Activated CD8-positive, alpha-beta memory T cell treated with anti-CD3 and anti-CD28 coated beads for 36 hours (primary cell): ENCODE results near the gene NKPD1. TPM values are rescaled to one million over a fixed set of nuclear protein-coding genes. Genes with fewer than 3 reads are reported as not detected.

Experiments
- CTCF ChIA-PET: fragments of 350-600 bp; sonication (Branson Sonifier 250); formaldehyde crosslinking; loops from one replicate; lab custom pipeline; 2021; ENCODE audit warnings: antibody characterized with exemption; lab: Charles Lee
- POLR2A ChIA-PET: fragments of 350-600 bp; sonication (Branson Sonifier 250); formaldehyde crosslinking; loops from one replicate; lab custom pipeline; 2021; ENCODE audit warnings: antibody characterized with exemption; lab: Charles Lee
- total RNA-seq, 2 experiments: library from RNA; stranded (reverse); gene quantifications; one replicate each; pipeline ENCODE4 v1.2.3, GENCODE V29; 2021

The NKPD1 gene
- total RNA-seq = under 1 TPM; 0.06 TPM

DNA sequence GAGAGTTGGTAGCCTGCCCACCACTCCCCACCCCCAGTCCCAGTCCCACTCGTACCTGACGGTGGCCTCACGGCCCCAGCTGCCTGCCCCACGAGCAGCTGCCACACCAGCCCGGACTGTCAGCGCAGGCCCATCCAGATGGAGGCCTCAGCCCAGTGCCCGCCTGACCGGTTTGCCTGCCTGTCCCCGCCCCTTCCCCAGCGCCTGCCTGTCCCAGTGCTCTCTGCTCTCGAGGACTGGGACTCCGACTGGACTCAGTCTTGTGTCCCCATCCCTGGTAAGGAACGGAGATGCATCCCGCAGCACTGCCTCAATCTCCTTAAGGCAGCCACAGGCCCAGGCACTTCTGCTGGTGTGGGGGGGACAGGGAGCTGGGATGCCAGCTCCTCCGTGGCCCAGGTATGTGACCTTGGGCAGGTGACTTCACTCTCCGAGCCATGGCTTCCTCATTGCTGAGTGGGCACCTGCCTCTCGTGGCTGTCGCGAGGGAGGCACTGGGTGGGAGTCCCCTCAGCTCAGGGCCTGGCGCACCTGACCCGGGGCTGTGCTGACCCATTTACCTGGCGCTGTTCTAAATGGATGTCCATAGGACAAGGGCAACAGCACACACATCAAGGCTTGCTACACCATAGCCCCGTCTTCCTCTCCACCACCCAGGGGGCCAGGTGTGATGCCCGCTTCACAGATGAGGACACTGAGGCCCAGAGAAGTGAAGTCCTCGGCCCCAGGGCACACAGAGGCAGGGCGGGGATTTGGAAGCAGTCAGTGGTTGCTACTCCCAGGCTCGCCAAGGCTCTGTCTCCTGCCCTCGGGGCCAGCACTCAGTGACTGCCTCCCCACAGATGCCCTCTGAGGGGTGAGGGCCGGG is at the start of gene NKPD1:
Gene NKPD1 (minus strand): TSS at position 113 of the 868 bp plus-strand sequence. CDS start 832 bp downstream, outside the sequence.
- POLR2A ChIA-PET = no interaction called here
- CTCF ChIA-PET = no interaction called here

- ChIA-PET POLR2A (no interaction called here), CTCF (interaction anchor here (0.6 kb wide), 1 partner anchor 1596 kb away, joined by 5 read pairs; no protein-coding TSS in a partner anchor)
Observed at GRCh38 chr19:45206328-45206727, 45.5 kb upstream of the NKPD1 start.

GRCh38 chr19:45205810-45206209 is 45.0 kb upstream of the NKPD1 start:
- CTCF ChIA-PET = no interaction called here
- POLR2A ChIA-PET = no interaction called here

GRCh38 chr19:45202637-45203036 is 41.9 kb upstream of the NKPD1 start:
- ChIA-PET CTCF (interaction anchor here (0.6 to 0.7 kb wide), 2 partner anchors 8 to 272 kb away, joined by 4 read pairs; no protein-coding TSS in a partner anchor), POLR2A (interaction anchor here (0.8 kb wide), 1 partner anchor 129 kb away, joined by 6 read pairs; no protein-coding TSS in a partner anchor)

DNA sequence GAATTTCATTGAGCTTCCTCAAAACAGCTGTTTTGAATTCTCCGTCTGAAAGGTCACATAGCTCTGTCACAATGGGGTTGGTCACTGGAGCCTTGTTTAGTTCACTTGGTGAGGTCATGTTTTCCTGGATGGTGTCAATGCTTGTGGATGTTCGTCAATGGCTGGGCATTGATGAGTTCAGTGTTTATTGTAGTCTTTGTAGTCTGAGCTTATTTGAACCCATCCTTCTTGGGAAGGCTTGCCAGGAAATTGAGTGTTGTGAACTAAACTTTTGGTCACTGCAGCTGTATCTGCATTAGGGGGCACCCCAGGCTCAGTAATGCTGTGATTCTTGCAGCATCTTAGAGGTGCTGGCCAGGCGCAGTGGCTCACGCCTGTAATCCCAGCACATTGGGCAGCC is 39.8 kb upstream of the NKPD1 start:
- CTCF ChIA-PET = no interaction called here
- POLR2A ChIA-PET = no interaction called here

- CTCF ChIA-PET = no interaction called here
- POLR2A ChIA-PET = no interaction called here
Observed at GRCh38 chr19:45195764-45196163, 35.0 kb upstream of the NKPD1 start.

- POLR2A ChIA-PET = no interaction called here
Observed at GRCh38 chr19:45191375-45191774, 30.6 kb upstream of the NKPD1 start.

GRCh38 chr19:45189971-45190370 is 29.2 kb upstream of the NKPD1 start:
- ChIA-PET CTCF (no interaction called here), POLR2A (no interaction called here)

More at GRCh38 chr19:45191375-45191774, 30.6 kb upstream of the NKPD1 start:
- CTCF ChIA-PET = no interaction called here

- POLR2A ChIA-PET = interaction anchor here (0.6 kb wide), 1 partner anchor 10 kb away, joined by 3 read pairs; the partner anchor contains the start of gene TRAPPC6A
Observed at GRCh38 chr19:45187421-45188100, 26.8 kb upstream of the NKPD1 start.

GRCh38 chr19:45186509-45187334 is 25.9 kb upstream of the NKPD1 start:
- POLR2A ChIA-PET = no interaction called here
- CTCF ChIA-PET = interaction anchor here (0.6 to 2.1 kb wide), 6 partner anchors 8 to 1738 kb away, joined by 3 to 6 read pairs (median 4); partner anchors contain the start of gene BLOC1S3

More at GRCh38 chr19:45187421-45188100, 26.8 kb upstream of the NKPD1 start:
- CTCF ChIA-PET = interaction anchor here (0.6 to 2.1 kb wide), 5 partner anchors 9 to 127 kb away, joined by 3 to 6 read pairs (median 3); partner anchors contain the start of gene BLOC1S3

- POLR2A ChIA-PET = no interaction called here
- CTCF ChIA-PET = interaction anchor here (1.2 to 1.5 kb wide), 2 partner anchors 59 to 155 kb away, joined by 3 to 4 read pairs; no protein-coding TSS in a partner anchor
Observed at GRCh38 chr19:45184115-45184514, 23.3 kb upstream of the NKPD1 start.

DNA sequence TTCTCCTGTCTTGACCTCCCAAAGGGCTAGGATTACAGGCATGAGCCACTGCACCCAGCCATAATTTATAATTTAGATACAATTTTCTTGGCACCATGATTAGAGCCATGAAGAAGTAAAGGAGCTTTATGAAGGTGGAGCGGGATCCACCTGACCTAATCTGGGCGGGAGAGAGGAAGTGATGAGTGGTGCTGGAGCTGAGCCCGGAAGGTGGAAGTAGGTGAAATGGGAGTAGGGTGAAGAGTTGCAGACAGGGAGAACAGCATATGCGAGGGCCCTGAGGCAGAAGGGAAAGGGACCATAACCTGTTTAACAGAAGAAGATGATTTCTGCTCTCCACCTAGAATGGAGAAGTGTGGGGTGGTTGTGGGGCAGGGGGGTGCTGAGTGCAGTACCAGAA is 22.0 kb upstream of the NKPD1 start:
- ChIA-PET CTCF (interaction anchor here (0.7 kb wide), 1 partner anchor 66 kb away, joined by 3 read pairs; no protein-coding TSS in a partner anchor), POLR2A (interaction anchor here (0.5 kb wide), 1 partner anchor 94 kb away, joined by 3 read pairs; no protein-coding TSS in a partner anchor)

- ChIA-PET CTCF (no interaction called here), POLR2A (no interaction called here)
Observed at GRCh38 chr19:45180936-45181335, 20.2 kb upstream of the NKPD1 start.

- POLR2A ChIA-PET = interaction anchor here (0.5 to 2.1 kb wide), 3 partner anchors 88 to 178 kb away, joined by 3 to 12 read pairs (median 6); partner anchors contain the start of gene PPP1R37
- CTCF ChIA-PET = no interaction called here
Observed at GRCh38 chr19:45179892-45180370, 19.1 kb upstream of the NKPD1 start.

GRCh38 chr19:45179072-45179891 is 18.5 kb upstream of the NKPD1 start:
- ChIA-PET POLR2A (interaction anchor here (0.8 to 2.1 kb wide), 3 partner anchors 87 to 177 kb away, joined by 3 to 12 read pairs (median 3); partner anchors contain the start of gene PPP1R37), CTCF (interaction anchor here (0.6 to 1.8 kb wide), 3 partner anchors 8 to 104 kb away, joined by 3 to 7 read pairs (median 3); no protein-coding TSS in a partner anchor)

- POLR2A ChIA-PET = interaction anchor here (0.6 to 2.1 kb wide), 7 partner anchors 9 to 614 kb away, joined by 3 to 12 read pairs (median 3); partner anchors contain the start of genes DMWD and PPP1R37
- CTCF ChIA-PET = interaction anchor here (0.6 to 1.8 kb wide), 4 partner anchors 9 to 119 kb away, joined by 3 to 7 read pairs (median 4); no protein-coding TSS in a partner anchor
Observed at GRCh38 chr19:45178262-45179071, 17.7 kb upstream of the NKPD1 start, which contains the start of gene BLOC1S3. Gene BLOC1S3, plus strand, starts transcription at chr19:45178784. Its CDS starts 513 bp downstream, at chr19:45179297.
